GM12891 (cell line): Measurements from ENCODE around the gene ANKRD10.
"Not testable (repeated sequence)": the region's sequence is repeated elsewhere in the genome, so short reads cannot be mapped to it uniquely, and the experiment has no call there.

Experiments used
- DNase-seq: peaks from one replicate; pipeline ENCODE4 v3.0.0; 2011; ENCODE audit warnings: low spot score; ENCODE audit not compliant: insufficient read length
- FAIRE-seq: peaks from 2 replicates; lab custom pipeline; 2011; peaks lifted over from hg19 to GRCh38; lab: Jason Lieb, UNC
- PAX5 ChIP-seq: IDR thresholded peaks from 2 replicates; pipeline ENCODE4 v1.6.1; 2011; ENCODE audit warnings: low read length, moderate library complexity, mild to moderate bottlenecking; ENCODE audit not compliant: insufficient read depth, severe bottlenecking
- POLR2A ChIP-seq: IDR thresholded peaks from 2 replicates; pipeline ENCODE4 v1.6.1; 2011; ENCODE audit warnings: low read depth, low read length, control low read depth
- POLR2AphosphoS5 ChIP-seq: IDR thresholded peaks from 2 replicates; pipeline ENCODE4 v1.6.1; 2011; ENCODE audit warnings: low read depth, low read length, control low read depth
- POU2F2 ChIP-seq: IDR thresholded peaks from 2 replicates; pipeline ENCODE4 v1.6.1; 2011; ENCODE audit warnings: low read depth, mild to moderate bottlenecking, control low read depth, low read length, moderate library complexity
- SPI1 ChIP-seq: IDR thresholded peaks from 2 replicates; pipeline ENCODE4 v1.6.1; 2011; ENCODE audit warnings: low read depth, low read length, control low read depth
- TAF1 ChIP-seq: IDR thresholded peaks from 2 replicates; pipeline ENCODE4 v1.6.1; 2011; ENCODE audit warnings: low read depth, low read length, control low read depth

ANKRD10 gene

DNA sequence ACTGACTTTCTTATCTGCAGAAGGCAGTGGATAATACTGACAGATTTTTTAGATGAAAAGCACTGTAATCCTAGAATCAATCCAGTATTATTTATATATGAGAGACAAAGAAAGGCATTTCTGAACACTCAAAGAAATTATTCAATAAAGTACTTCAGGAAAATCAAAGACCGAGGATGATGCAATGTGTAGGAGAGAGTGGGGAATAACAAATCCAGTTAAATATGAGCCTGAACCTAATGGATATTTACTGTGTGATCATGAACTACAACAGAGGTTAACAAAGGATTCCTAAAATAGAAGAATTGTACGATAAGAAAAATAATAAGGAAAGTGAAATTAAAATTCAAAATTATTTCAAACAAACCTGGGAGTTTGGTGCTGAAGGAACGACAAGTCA lies 69.3 kb downstream of the ANKRD10 start:
- TF ChIP-seq SPI1 (no peak), PAX5 (no peak), POU2F2 (no peak), POLR2AphosphoS5 (no peak), TAF1 (no peak), POLR2A (no peak)
- DNase-seq = no peak
- no peak for FAIRE-seq

DNA sequence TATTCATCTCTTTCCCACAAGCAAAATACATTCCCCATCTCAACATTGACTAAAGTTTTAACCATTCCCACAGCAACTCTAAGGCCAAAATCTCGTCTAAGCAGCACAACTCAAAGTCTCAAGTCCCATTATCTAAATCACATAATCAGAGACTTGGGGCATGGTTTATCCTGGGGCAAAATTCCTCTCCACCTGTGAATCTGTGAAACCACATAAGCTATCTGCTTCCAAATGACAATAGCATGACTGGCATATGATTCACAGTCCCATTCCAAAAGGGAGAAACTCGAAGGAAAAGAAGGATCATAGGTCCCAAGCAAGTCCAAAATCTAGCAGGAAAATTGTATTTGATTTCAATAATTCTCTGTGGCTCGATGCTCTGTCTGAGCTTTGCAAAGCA lies 73.0 kb downstream of the ANKRD10 start:
- DNase-seq (no peak), FAIRE-seq (no peak)
- no peak for TF ChIP-seq POU2F2
- no peak for TF ChIP-seq SPI1
- TF ChIP-seq TAF1 = no peak
- TF ChIP-seq POLR2A = no peak
- TF ChIP-seq PAX5 = no peak
- no peak for TF ChIP-seq POLR2AphosphoS5

DNA sequence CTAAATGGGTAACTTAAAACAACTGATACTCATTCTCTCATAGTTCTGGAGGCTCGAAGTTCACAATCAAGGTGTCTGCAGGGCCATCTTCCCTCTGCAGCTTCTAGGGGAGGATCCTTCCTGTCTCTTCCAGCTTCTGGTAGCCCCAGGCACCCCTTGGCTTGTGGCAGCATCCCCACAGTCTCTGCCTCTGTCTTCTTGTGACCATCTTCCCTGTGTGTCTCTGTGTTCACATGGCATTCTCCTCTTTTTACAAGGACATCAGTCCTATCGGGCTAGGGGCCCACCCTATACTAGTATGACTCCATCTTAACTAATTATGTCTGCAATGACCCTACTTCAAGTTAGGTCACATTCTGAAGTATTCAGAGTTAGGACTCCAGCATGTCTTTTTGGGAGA lies 73.5 kb downstream of the ANKRD10 start:
- FAIRE-seq = no peak
- TF ChIP-seq TAF1 (no peak), POLR2A (no peak), PAX5 (no peak), POLR2AphosphoS5 (no peak)
- no peak for DNase-seq

DNA sequence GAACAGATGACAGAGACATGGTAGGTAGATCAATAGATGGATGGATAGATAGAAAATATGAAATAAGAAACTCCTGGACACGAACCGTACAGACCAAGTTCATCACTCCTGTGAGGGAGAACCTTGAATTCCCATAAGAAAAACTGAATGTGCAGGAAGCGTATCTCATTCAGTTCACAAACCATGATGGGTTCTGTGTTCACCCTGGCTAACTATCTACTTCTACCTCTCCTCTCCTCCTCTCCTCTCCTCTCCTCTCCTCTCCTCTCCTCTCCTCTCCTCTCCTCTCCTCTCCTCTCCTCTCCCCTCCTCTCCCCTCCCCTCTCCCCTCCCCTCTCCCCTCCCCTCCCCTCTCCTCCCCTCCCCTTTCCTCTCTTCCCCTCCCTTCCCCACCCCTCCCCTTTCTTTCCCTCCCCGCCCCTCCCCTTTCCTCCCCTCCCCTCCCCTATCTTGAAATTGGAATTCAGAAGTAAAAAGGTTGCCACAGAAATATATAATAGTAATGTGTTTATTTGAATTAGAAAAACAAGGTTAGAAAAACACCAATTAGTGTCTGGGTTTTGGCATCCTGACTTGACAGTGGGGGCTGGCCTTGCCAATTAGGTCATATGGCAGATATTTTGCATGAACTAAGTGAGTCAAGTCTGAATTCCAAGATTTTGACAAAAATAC lies 75.9 kb downstream of the ANKRD10 start:
- no peak for TF ChIP-seq PAX5
- no peak for TF ChIP-seq POLR2A
- no peak for TF ChIP-seq POU2F2
- no peak for TF ChIP-seq TAF1
- no peak for TF ChIP-seq SPI1
- TF ChIP-seq POLR2AphosphoS5 = no peak
- FAIRE-seq (no peak), DNase-seq (no peak)

DNA sequence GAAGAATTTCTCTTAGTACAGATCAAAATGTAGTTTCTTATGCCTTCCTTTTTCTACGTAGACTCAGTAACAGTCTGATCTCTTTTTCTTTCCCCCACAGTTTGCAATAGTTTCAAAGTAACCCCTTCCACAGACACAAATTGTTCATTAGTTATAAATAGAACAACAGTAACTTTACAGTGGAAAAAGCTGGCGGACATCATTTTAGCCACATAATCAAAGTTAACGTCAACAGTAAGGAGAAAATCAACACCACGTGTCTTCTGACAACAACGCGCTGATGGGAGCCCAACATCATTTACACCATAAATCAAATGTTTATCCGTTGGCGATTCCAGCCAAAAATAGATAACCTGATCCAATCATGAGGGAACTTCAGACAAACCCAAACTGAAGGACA lies 76.8 kb downstream of the ANKRD10 start:
- DNase-seq (no peak), FAIRE-seq (no peak)
- TF ChIP-seq POLR2AphosphoS5 (no peak), PAX5 (no peak), POU2F2 (no peak), TAF1 (no peak), SPI1 (no peak), POLR2A (no peak)

DNA sequence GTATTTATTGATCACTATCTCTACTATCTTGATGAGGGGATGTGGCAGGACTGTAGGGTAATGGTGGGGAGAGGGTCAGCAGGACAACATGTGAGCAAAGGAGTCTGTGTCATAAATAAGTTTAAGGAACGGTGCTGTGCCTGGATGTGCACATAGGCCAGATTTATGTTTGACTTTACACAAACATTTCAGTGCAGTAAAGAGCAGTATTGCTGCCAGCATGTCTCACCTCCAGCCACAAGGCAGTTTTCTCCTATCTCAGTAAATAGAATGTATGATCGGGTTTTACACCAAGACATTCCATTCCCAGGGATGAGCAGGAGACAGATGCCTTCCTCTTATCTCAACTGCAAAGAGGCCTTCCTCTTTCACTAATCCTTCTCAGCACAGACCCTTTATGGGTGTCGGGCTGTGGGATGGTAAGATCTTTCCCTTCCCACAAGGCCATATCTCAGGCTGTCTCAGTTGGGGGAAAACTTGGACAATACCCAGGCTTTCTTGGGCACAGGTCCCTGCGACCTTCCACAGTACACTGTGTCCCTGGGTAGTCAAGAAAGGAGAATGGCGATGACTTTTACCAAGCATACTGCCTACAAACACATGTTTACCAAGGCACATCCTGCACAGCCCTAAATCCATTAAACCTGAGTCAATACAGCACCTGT lies 77.3 kb downstream of the ANKRD10 start:
- DNase-seq, FAIRE-seq: not testable (repeated sequence)

DNA sequence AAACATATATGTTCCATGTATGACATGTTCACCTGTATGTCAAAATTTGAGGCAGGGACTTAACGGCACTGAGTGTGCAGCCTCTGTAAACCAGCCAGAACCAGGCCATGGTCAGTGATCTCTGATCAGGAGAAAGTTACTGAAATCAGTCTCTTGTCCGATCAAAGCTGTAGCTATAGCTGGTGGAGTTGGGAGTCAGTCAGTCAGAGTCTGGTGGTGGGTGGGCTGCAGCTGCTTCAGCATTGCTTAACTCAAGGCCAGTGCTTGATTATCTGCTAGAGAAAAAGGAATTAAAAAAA lies 78.3 kb downstream of the ANKRD10 start:
- DNase-seq = no peak
- TF ChIP-seq POLR2AphosphoS5 (no peak), POLR2A (no peak), PAX5 (no peak), POU2F2 (no peak), TAF1 (no peak), SPI1 (no peak)
- FAIRE-seq = no peak

DNA sequence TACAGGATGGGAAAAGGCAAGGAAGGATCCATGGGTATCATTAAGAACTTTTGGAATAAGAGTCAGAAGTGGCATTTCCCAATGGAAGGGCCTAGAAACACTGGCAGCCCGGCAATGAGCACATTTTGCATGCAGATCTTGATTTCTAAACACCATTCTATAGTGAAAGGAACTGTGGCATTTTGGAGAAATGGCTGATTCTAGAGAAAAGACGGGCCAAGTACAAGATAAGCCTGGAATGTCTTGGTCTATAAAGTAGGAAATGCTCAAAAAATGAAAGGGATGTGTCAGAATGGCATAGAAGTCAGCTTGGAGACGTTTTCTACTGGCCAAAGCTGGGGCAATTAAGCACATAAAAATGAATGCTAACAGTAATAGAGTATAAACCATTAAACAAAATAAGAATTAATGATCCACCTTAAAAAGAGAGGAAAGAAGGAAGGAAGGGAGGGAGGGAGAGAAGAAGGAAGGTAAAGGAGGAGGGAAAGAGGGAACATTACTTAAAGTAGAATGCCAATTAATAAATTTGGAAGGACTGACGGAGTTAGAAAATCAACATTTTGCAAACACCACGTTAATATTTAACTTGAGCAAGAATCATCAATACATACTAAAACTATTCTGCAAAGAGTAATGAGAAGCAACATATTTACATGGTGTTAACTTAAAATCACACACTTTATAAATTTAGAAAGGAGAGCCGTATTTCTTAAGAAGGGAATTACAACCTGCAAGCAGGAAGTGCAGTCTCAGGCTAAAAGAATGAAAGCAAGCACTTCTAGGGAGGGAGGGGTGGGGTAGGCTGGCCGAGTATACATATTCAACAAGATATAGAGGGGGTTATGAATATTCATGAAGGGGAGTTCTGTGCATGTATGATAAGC lies 78.9 kb downstream of the ANKRD10 start:
- FAIRE-seq (no peak), DNase-seq (no peak)

DNA sequence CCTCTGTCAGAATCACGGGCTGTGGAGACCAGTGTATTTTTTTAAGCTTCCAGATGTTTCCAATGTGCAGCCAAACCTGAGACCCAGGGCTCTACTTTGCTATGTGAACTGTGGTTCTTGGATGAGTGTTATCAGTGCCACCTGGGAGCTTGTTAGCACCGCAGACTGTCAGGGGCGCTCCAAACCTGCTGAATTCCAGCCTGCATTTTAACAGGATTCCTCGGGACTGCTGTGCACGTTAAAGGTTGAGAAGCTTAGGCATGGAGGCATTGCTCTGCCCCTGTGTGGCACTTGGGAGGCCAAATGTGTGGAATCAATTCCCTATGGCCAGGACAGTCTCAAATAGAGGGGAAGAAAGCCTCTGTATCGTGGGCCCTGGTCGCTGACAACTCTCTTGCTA lies 80.3 kb downstream of the ANKRD10 start:
- FAIRE-seq = no peak
- TF ChIP-seq POLR2A (no peak), POU2F2 (no peak), POLR2AphosphoS5 (no peak), TAF1 (no peak), SPI1 (no peak), PAX5 (no peak)
- DNase-seq = no peak

More for the DNA sequence above, 78.9 kb downstream of the ANKRD10 start:
- TF ChIP-seq TAF1 = no peak
- no peak for TF ChIP-seq POU2F2
- TF ChIP-seq POLR2AphosphoS5 = no peak
- TF ChIP-seq SPI1 = no peak
- TF ChIP-seq POLR2A = no peak
- no peak for TF ChIP-seq PAX5

DNA sequence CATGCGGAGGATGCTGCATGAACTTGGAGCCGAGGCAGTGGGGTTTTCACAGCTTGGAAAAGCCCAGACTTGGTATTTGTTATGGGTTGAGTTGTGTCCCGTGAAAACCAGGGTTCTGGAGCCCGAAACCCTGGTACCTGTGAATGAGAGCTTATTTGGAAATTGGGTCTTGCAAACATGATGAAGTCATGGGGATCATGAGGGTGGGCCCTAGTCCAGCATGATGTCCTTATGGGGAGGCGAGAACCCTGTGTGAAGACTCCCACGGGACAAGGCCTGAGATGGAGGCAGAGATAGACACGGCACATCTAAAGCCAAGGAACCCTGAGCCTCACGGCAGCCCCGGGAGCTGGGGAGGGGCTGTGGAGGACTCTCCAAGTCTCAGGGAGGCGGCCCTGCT lies 82.3 kb downstream of the ANKRD10 start:
- DNase-seq (no peak), FAIRE-seq (no peak)
- TF ChIP-seq POLR2AphosphoS5 (no peak), POU2F2 (no peak), TAF1 (no peak), PAX5 (no peak), SPI1 (no peak), POLR2A (no peak)
